OCI-LY3 (cell line): Measurements from ENCODE around the gene EHD1.

ENCODE experiments used
- EZH2phosphoT487 ChIP-seq: fragments of 200-600 bp; shearing (Covaris generic); IDR thresholded peaks from 2 replicates; pipeline ENCODE4 v1.6.1; 2018; ENCODE audit warnings: antibody characterized with exemption, mixed run types, low read depth
- TF ChIP-seq, protein P1 (sequence below): fragments of 200-600, 300-600 bp; sonication (generic); IDR thresholded peaks from 2 replicates; pipeline ENCODE4 v1.5.1; 2014; ENCODE audit warnings: antibody characterized with exemption, low read length, low read depth

DNA sequence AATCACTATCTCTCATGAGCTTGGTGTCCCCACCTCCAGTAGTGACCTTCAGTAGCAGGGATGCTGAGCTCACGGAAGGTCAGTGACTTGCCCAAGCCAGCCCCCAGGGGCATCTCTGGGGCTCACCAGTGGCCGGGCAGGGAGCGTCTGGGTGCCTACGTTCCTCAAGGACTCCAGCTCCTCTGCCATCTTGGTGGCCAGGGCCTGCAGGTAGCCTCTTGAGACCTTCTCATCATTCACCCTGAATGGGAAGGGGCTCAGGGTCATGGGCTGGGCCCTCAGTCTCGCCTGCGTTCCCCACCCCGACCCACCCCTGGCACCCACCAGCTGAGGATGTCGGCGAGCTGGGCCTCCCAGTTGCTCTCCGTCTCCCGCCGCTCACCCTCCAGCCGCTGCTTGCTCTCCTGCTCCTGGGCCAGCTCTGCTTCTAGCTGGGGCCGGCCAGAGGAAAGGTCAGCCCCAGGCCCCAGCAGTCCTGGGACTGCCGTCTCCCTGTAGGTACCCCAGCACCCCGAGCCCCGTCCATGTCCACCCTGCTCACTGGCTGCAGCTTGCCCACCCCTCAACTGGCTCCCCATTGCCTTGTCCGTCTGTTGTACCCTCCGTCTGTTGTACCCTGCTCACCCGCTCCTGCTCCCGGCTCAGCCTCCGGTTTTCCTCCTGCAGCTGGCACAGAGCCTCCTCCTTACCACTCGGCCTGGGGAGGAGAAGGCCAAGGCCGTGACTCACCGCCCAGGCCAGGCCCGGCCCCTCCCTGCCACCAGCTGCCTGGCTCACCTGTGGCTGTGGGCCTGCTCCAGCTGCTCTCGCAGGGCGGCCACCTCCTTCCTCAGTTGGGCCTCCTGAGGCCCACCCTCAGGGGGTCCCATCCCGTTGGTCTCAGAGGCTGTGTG, 43.5 kb downstream of the EHD1 start:
- no peak for TF ChIP-seq EZH2phosphoT487
- TF ChIP-seq, protein P1, sequence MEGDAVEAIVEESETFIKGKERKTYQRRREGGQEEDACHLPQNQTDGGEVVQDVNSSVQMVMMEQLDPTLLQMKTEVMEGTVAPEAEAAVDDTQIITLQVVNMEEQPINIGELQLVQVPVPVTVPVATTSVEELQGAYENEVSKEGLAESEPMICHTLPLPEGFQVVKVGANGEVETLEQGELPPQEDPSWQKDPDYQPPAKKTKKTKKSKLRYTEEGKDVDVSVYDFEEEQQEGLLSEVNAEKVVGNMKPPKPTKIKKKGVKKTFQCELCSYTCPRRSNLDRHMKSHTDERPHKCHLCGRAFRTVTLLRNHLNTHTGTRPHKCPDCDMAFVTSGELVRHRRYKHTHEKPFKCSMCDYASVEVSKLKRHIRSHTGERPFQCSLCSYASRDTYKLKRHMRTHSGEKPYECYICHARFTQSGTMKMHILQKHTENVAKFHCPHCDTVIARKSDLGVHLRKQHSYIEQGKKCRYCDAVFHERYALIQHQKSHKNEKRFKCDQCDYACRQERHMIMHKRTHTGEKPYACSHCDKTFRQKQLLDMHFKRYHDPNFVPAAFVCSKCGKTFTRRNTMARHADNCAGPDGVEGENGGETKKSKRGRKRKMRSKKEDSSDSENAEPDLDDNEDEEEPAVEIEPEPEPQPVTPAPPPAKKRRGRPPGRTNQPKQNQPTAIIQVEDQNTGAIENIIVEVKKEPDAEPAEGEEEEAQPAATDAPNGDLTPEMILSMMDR = no peak
